ENCODE results near the gene RAPGEF1.

Gene RAPGEF1

DNA sequence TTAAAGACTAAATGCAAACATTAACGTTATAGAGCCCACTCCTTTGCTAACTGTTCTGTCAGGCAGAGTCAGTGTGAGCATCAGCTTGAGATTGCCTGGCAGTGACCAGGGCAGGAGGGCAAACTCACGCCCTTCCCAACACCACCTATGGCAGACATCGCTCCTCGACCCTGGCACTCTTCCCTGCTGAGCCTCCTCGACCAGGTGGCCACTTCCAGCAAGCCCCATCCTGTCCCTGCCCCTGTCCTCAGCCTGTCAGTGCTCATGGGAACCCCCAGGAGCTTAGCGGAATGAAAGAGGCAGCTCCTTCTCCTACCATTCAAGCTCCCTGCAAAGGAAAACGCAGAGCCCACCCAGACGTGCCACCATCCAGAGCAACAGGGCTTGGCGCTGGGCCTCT, 152.5 kb downstream of the RAPGEF1 start:
- H3K4me3 ChIP-seq (ENCODE audit: low read depth, low read length) = no peak overlapping the region
- no peak for TF ChIP-seq CTCF (conservative IDR thresholded peaks at IDR 0.05; ENCODE audit: low read depth, low read length)
- DNase-seq (ENCODE audit: low read depth) = no peak

- H3K4me3 ChIP-seq (ENCODE audit: low read depth, low read length) = no peak overlapping the region
- DNase-seq (ENCODE audit: low read depth) = peak; percentile 42
- TF ChIP-seq CTCF (conservative IDR thresholded peaks at IDR 0.05; ENCODE audit: low read depth, low read length) = no peak
Observed at GRCh38 chr9:131585375-131585774, 154.5 kb downstream of the RAPGEF1 start.

DNA sequence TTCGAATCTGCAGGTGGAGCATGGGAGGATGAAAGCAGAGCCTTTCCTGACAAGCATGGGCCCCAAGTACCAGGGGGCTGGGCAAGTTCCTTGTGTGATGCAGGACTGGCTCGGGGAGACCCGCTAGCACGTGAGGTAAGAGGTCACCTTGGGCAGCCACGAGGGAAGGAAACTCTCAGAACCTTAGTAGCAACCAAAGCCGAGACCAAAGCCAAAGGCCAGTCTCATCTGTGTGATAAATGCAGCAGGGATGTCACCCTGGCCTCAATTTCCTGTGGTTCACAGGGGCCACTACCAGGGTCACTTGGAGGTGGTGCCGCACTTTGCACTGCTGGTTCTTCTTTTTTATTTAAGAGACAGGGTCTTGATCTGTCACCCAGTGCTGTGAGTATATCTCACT, 155.0 kb downstream of the RAPGEF1 start:
- no peak for TF ChIP-seq CTCF (conservative IDR thresholded peaks at IDR 0.05; ENCODE audit: low read depth, low read length)
- no peak for DNase-seq (ENCODE audit: low read depth)
- no peak overlapping the region for H3K4me3 ChIP-seq (ENCODE audit: low read depth, low read length)

GRCh38 chr9:131583836-131584555, 155.9 kb downstream of the RAPGEF1 start:
- DNase-seq (ENCODE audit: low read depth) = no peak
- no peak for TF ChIP-seq CTCF (conservative IDR thresholded peaks at IDR 0.05; ENCODE audit: low read depth, low read length)
- H3K4me3 ChIP-seq (ENCODE audit: low read depth, low read length) = no peak overlapping the region

- no peak for TF ChIP-seq CTCF (conservative IDR thresholded peaks at IDR 0.05; ENCODE audit: low read depth, low read length)
- no peak for DNase-seq (ENCODE audit: low read depth)
- H3K4me3 ChIP-seq (ENCODE audit: low read depth, low read length) = no peak overlapping the region
Observed at GRCh38 chr9:131583337-131583645, 156.6 kb downstream of the RAPGEF1 start.

- TF ChIP-seq CTCF (conservative IDR thresholded peaks at IDR 0.05; ENCODE audit: low read depth, low read length) = no peak
- DNase-seq (ENCODE audit: low read depth) = no peak
- H3K4me3 ChIP-seq (ENCODE audit: low read depth, low read length) = no peak overlapping the region
Observed at GRCh38 chr9:131582466-131583336, 157.2 kb downstream of the RAPGEF1 start.
